Measurements from ENCODE around the gene ZMPSTE24. TPM values are rescaled to one million over a fixed set of nuclear protein-coding genes. Genes with fewer than 3 reads are reported as not detected.

Gene ZMPSTE24
- polyA plus RNA-seq, 1 donor (not counting 4 experiments of a cell fraction or from before 2014, with no cell fraction given) = 73.4 TPM

- H3K4me3 ChIP-seq (ENCODE audit: control insufficient read depth in 2 of 3, extremely low read depth in 1 of 3, insufficient read depth in 2 of 3, low read depth in 1 of 3, low read length in 3 of 3) = no peak within 1 kb of the TSS
- no peak within 1 kb of the TSS for H3K4me2 ChIP-seq (ENCODE audit: control insufficient read depth, extremely low read depth, insufficient read depth, low read depth, low read length)
- dilution Hi-C loops (cut with MboI; ENCODE audit: extremely low pct_ligation_motif_present, low sequenced_read_pairs) = no loop called here
- TF ChIP-seq EZH2 (IDR thresholded peaks at IDR 0.05; ENCODE audit: low read length) (no peak), CTCF (optimal IDR thresholded peaks at IDR 0.05 in 1 of 3, IDR thresholded peaks at IDR 0.05 in 1 of 3, conservative IDR thresholded peaks at IDR 0.05 in 1 of 3; ENCODE audit: extremely low read depth in 1 of 3, insufficient read depth in 2 of 3, low read length in 3 of 3) (no peak)
- H3K9ac ChIP-seq (ENCODE audit: control insufficient read depth, extremely low read depth, insufficient read depth, low read length) = no peak within 1 kb of the TSS
- H2AFZ ChIP-seq (ENCODE audit: control insufficient read depth, low read length) = no peak within 1 kb of the TSS
- H3K27ac ChIP-seq (ENCODE audit: control insufficient read depth, insufficient read depth, low read length) = no peak within 1 kb of the TSS
- H3K9me1 ChIP-seq (ENCODE audit: control insufficient read depth, extremely low read depth, insufficient read depth, low read length) = no peaks in the 10 kb centered on the region
- no peak for DNase-seq (ENCODE audit: low read depth, low spot score)
- no peak for FAIRE-seq
- no peaks in the 10 kb centered on the region for H3K27me3 ChIP-seq (ENCODE audit: control insufficient read depth, extremely low read depth, insufficient read depth, low read length)
- no peaks in the 10 kb centered on the region for H4K20me1 ChIP-seq (ENCODE audit: control insufficient read depth, extremely low read depth, insufficient read depth, low read length)
- peaks cover 7% of the 10 kb centered on the region for H3K4me1 ChIP-seq (ENCODE audit: control insufficient read depth, extremely low read depth, insufficient read depth, low read length)
- no peaks in the 10 kb centered on the region for H3K79me2 ChIP-seq (ENCODE audit: control insufficient read depth, insufficient read depth, low read length)
- no peaks in the 10 kb centered on the region for H3K9me3 ChIP-seq (ENCODE audit: control insufficient read depth, low read depth, low read length)
- H3K36me3 ChIP-seq (ENCODE audit: control insufficient read depth in 2 of 2, extremely low read depth in 1 of 2, insufficient read depth in 2 of 2, low read length in 2 of 2) = no peaks in the 10 kb centered on the region
These were observed 10.4 kb upstream of the ZMPSTE24 start, which contains the start of gene TMCO2 for GRCh38 chr1:40247655-40248054. TMCO2 (plus strand) TSS chr1:40247937; CDS start chr1:40247994, 57 bp downstream.

GRCh38 chr1:40248412-40248811 is 9.6 kb upstream of the ZMPSTE24 start:
- TF ChIP-seq CTCF (optimal IDR thresholded peaks at IDR 0.05 in 1 of 3, IDR thresholded peaks at IDR 0.05 in 1 of 3, conservative IDR thresholded peaks at IDR 0.05 in 1 of 3; ENCODE audit: extremely low read depth in 1 of 3, insufficient read depth in 2 of 3, low read length in 3 of 3) (no peak), EZH2 (IDR thresholded peaks at IDR 0.05; ENCODE audit: low read length) (no peak)
- Histone ChIP-seq H3K4me1 (ENCODE audit: control insufficient read depth, extremely low read depth, insufficient read depth, low read length) (peaks cover 7% of the 10 kb centered on the region), H3K9me1 (ENCODE audit: control insufficient read depth, extremely low read depth, insufficient read depth, low read length) (no peaks in the 10 kb centered on the region), H3K4me2 (ENCODE audit: control insufficient read depth, extremely low read depth, insufficient read depth, low read depth, low read length) (no peak overlapping the region), H3K27ac (ENCODE audit: control insufficient read depth, insufficient read depth, low read length) (no peak overlapping the region), H3K9ac (ENCODE audit: control insufficient read depth, extremely low read depth, insufficient read depth, low read length) (no peak overlapping the region), H3K9me3 (ENCODE audit: control insufficient read depth, low read depth, low read length) (no peaks in the 10 kb centered on the region), H3K79me2 (ENCODE audit: control insufficient read depth, insufficient read depth, low read length) (no peaks in the 10 kb centered on the region), H4K20me1 (ENCODE audit: control insufficient read depth, extremely low read depth, insufficient read depth, low read length) (no peaks in the 10 kb centered on the region), H2AFZ (ENCODE audit: control insufficient read depth, low read length) (no peak overlapping the region), H3K4me3 (ENCODE audit: control insufficient read depth in 2 of 3, extremely low read depth in 1 of 3, insufficient read depth in 2 of 3, low read depth in 1 of 3, low read length in 3 of 3) (no peak overlapping the region), H3K27me3 (ENCODE audit: control insufficient read depth, extremely low read depth, insufficient read depth, low read length) (no peaks in the 10 kb centered on the region), H3K36me3 (ENCODE audit: control insufficient read depth in 2 of 2, extremely low read depth in 1 of 2, insufficient read depth in 2 of 2, low read length in 2 of 2) (no peaks in the 10 kb centered on the region)
- DNase-seq (ENCODE audit: low read depth, low spot score) = no peak
- no peak for FAIRE-seq
- dilution Hi-C loops (cut with MboI; ENCODE audit: extremely low pct_ligation_motif_present, low sequenced_read_pairs) = no loop called here
